Thyroid gland (tissue), 4 donors: Measurements from ENCODE around the gene KCNJ12.

Experiments used
- POLR2A ChIP-seq, 2 donors: fragments of 450-650 bp; IDR thresholded peaks; one replicate each; pipeline ENCODE4 v1.6.1; 2017; ENCODE audit warnings: antibody characterized with exemption in 2 of 2, mild to moderate bottlenecking in 2 of 2, moderate library complexity in 1 of 2
- TF ChIP-seq, protein P1 (sequence below), 6 experiments: fragments of 200-600 bp in 3 of 6; fragments of 450-650 bp in 3 of 6; sonication (generic) in 3 of 6; IDR thresholded peaks; one replicate each; pipeline ENCODE4 v1.5.1; 2016 to 2019; ENCODE audit warnings: antibody characterized with exemption in 6 of 6, mild to moderate bottlenecking in 2 of 6, inconsistent platforms in 1 of 6, moderate library complexity in 1 of 6

DNA sequence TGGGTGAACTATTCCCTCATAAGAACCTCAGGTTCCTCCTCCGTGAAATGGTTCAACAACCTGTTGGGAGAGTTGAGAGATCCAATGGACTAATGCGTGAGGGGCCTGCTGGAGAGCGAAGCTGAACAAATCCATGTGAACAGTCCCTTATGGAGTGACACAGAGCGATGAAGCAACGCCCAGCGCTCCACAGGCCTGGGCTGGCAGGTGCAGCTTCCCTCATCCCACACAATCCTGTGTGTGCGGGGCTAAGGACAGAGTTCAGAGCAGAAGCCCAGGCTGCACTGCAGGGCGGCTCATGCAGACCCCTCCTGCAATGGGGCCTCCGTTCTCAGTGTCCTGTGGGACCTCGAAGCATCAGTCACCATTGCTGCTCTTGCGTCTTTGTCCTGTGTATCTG lies 90.4 kb downstream of the KCNJ12 start:
- TF ChIP-seq, protein P1, sequence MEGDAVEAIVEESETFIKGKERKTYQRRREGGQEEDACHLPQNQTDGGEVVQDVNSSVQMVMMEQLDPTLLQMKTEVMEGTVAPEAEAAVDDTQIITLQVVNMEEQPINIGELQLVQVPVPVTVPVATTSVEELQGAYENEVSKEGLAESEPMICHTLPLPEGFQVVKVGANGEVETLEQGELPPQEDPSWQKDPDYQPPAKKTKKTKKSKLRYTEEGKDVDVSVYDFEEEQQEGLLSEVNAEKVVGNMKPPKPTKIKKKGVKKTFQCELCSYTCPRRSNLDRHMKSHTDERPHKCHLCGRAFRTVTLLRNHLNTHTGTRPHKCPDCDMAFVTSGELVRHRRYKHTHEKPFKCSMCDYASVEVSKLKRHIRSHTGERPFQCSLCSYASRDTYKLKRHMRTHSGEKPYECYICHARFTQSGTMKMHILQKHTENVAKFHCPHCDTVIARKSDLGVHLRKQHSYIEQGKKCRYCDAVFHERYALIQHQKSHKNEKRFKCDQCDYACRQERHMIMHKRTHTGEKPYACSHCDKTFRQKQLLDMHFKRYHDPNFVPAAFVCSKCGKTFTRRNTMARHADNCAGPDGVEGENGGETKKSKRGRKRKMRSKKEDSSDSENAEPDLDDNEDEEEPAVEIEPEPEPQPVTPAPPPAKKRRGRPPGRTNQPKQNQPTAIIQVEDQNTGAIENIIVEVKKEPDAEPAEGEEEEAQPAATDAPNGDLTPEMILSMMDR (IDR thresholded peaks at IDR 0.05) = no peak
- TF ChIP-seq POLR2A (IDR thresholded peaks at IDR 0.05) = no peak
